GM18867 (cell line): ENCODE data around the gene DLG2.

Experiments used
- ATAC-seq: cut with Tn5 transposase; IDR thresholded peaks from one replicate; pipeline ENCODE4 v1.9.1; 2021; ENCODE audit warnings: mild to moderate bottlenecking, moderate library complexity; ENCODE audit not compliant: unreplicated experiment

DLG2 gene

DNA sequence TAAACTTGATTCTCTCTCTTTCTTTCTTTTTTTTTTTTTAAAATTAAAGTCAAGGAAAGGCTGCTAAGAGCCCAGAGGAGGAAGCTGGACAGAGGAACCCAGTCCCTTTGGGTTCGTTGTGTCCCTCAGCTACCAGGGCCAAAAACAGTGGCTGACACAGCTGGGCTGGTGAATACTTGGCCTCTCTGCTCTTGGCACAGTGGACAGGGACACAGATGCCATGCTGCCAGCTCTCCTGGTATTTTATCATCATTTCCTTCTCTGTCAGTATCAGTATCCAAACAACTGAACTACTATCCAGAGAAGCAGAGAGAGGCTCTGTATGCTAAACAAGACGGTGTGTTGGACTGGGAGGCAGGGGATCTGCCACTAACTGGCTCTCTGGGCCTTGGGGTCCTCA, 2217.3 kb downstream of the DLG2 start:
- no peak for ATAC-seq

DNA sequence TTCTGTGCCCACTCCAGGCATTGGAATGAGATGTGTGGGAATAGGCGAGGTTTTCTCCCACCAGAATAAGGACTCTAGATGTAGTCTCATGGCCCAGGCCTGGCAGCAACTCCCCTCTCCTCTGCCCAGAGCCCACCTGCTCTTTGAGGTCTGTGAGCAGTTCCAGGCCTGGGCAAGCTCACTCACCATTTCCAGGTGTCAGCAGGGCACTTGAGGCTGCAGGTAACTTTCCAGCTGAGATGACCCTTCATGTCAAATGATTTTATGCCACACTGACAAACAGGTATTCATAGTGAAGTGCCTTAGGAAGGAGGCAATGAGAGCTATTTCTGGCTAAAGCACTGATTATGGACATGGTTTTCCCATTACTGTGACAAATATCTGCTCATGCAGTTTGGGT, 2217.7 kb downstream of the DLG2 start:
- no peak for ATAC-seq

DNA sequence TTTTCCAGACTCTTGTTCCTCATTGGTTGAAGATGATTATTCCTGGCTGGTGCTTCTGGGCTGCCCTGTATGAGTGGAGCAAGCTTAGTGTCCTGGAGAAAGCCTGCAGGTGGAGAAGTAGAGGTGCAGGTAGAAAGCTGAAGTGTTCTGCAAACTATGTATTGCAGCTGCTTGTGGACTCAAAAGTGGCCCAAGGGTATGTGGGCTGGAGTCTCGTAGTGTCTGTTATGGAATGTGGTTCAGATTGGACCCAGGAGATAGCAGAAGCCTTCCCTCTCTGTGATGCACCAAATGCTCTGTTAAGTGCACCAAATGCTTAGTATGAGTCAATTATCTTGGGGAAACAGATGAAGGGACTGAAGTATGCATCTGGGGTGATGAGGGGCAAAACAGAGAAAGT, 2218.2 kb downstream of the DLG2 start:
- no peak for ATAC-seq
